Measurements from ENCODE around the gene TPP1. TPM values are rescaled to one million over a fixed set of nuclear protein-coding genes. Genes with fewer than 3 reads are reported as not detected.

The TPP1 gene
- polyA plus RNA-seq, 1 experiment, result 77.6 TPM

DNA sequence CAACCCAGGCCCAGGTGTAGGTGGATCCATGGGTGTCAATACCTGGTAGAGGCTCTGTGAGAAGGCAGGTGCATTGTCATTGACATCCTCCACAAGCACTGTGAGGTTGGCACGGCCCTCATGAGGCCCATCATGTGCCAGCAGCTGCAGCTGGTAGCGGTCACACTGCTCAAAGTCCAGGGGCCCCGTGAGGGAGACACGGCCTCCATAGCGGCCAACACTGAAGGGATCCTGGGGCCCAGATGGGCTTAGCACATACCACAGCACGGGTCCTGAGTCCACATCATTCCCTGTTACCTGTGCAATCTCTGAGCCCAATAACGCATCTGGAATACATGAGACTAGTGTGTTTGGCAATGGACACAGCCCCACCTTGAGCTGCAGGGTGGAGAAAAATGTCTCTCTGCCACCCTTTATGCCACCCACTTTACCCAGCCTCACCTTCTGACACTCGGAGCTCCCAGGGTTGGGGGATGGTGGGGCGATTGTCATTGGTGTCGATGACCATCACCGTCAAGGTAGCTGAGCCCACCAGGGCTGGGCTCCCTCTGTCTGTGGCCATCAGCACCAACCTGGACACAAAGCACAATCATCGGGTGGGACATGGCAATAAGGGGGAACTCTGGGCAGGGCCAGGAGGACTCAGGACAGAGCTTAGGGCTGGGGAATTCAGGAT is 6.1 kb upstream of the TPP1 start:
- Histone ChIP-seq H3K4me3 (ENCODE audit: low read depth, low read length) (no peak overlapping the region), H3K36me3 (ENCODE audit: control insufficient read depth, insufficient read depth, low read length) (peaks cover 5% of the 10 kb centered on the region), H3K27me3 (ENCODE audit: control insufficient read depth, insufficient read depth, low read length) (no peaks in the 10 kb centered on the region)
- CTCF ChIA-PET, result interaction anchor here (0.9 kb wide), 1 partner anchor 93 kb away, joined by 3 read pairs; no protein-coding TSS in a partner anchor
- DNase-seq (ENCODE audit: low read depth), result no peak
- POLR2A ChIA-PET, result no interaction called here
- TF ChIP-seq, protein P1, sequence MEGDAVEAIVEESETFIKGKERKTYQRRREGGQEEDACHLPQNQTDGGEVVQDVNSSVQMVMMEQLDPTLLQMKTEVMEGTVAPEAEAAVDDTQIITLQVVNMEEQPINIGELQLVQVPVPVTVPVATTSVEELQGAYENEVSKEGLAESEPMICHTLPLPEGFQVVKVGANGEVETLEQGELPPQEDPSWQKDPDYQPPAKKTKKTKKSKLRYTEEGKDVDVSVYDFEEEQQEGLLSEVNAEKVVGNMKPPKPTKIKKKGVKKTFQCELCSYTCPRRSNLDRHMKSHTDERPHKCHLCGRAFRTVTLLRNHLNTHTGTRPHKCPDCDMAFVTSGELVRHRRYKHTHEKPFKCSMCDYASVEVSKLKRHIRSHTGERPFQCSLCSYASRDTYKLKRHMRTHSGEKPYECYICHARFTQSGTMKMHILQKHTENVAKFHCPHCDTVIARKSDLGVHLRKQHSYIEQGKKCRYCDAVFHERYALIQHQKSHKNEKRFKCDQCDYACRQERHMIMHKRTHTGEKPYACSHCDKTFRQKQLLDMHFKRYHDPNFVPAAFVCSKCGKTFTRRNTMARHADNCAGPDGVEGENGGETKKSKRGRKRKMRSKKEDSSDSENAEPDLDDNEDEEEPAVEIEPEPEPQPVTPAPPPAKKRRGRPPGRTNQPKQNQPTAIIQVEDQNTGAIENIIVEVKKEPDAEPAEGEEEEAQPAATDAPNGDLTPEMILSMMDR (IDR thresholded peaks at IDR 0.05; ENCODE audit: insufficient read depth, low read depth, low read length), result no peak

DNA sequence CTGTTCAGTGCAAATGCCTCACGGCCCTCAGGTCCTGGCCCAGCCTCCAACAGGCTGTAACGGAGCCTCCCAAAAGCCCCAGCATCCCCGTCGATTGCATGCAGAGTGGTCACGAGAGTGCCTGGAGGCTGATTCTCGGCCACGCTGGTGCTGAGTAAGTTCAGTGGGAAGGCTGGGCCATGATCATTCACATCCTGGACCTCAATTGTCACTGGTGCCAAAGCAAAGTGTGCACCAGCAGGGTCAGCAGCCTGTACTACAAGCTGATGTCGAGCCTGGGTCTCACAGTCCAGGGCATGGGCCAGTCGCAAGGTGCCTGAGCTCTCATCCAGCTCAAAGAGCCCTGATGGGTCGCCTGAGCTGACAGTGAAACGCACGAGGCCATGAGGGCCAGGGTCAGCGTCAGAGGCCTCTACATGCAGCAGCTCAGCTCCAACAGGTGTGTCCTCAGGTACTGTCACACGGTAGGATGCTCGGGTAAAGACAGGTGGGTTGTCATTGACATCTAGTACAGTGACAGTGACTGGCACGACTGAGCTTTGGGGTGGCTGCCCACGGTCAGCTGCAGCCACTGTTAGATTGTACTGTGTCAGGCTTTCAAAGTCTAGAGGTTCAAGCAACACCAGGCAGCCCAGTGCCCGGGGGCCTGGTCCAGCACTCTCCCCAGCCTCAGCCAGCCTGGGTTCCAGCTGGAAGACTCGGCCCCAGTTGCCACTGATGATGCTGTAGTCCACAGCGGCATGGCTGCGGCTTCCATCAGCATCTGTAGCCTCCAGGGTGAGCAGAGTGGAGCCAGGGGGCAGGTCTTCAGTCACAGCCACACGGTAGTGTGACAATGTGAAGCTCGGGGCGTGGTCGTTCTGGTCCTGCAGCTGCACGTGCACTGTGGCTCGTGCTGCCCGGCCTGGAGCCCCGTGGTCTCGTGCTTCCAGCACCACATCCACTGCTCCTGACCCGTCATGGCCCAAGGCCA is 4.5 kb upstream of the TPP1 start:
- H3K27me3 ChIP-seq (ENCODE audit: control insufficient read depth, insufficient read depth, low read length), result no peaks in the 10 kb centered on the region
- no peak overlapping the region for H3K4me3 ChIP-seq (ENCODE audit: low read depth, low read length)
- H3K36me3 ChIP-seq (ENCODE audit: control insufficient read depth, insufficient read depth, low read length), result peaks cover 3% of the 10 kb centered on the region
- ChIA-PET POLR2A (no interaction called here), CTCF (interaction anchor here (0.9 to 1.1 kb wide), 2 partner anchors 11 to 23 kb away, joined by 3 read pairs; no protein-coding TSS in a partner anchor)
- no peak for DNase-seq (ENCODE audit: low read depth)
- TF ChIP-seq, protein P1 (IDR thresholded peaks at IDR 0.05; ENCODE audit: insufficient read depth, low read depth, low read length), result no peak

DNA sequence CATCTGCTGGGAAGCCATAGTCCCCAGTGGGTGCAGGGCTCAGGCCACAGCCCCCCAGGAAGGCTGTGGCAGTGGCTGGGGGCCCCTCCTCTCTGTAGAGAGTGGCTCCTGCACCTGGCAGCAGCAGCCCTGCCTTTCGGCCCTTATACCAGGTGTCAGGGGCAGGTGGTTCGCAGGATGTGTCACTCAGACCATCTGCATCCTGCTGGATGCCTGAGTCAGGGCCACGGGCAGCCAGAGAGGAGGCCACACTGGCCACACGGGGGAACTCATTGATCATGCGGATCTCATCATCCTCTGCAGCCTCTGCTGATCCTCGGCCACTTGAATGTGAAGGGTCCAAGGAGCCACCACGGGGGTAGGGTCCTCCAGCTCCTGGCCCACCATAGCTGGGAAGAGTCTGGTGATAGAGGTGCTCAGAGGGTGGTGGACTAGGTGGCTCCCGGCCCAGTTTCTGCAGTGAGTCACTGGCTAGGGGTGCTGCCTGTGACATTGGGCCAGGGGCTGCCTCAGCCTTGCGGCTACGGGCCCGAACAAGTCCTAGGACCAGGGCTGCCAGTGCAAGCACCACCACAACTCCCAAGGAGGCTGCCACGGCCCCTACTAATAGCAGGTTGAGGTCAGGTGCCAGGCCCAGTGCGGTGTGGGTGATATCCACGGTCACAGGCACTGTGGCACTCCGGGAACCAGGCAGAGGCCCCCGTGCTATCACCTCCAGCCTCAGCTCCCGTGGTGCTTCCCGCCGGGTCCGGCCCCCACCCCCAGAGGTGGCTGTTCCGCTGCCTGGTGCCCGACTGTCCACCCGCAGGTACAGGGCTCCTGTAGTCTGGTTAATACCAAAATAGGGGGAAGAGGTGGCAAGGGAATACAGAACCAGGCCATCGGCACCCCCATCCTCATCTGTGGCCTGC is 3.3 kb upstream of the TPP1 start:
- no peaks in the 10 kb centered on the region for H3K27me3 ChIP-seq (ENCODE audit: control insufficient read depth, insufficient read depth, low read length)
- POLR2A ChIA-PET, result no interaction called here
- TF ChIP-seq, protein P1 (IDR thresholded peaks at IDR 0.05; ENCODE audit: insufficient read depth, low read depth, low read length), result no peak
- peaks cover 3% of the 10 kb centered on the region for H3K36me3 ChIP-seq (ENCODE audit: control insufficient read depth, insufficient read depth, low read length)
- DNase-seq (ENCODE audit: low read depth), result no peak
- CTCF ChIA-PET, result interaction anchor here (0.6 to 1.3 kb wide), 3 partner anchors 24 to 307 kb away, joined by 3 to 5 read pairs (median 3); partner anchors contain the start of gene MRPL17
- H3K4me3 ChIP-seq (ENCODE audit: low read depth, low read length), result no peak overlapping the region

DNA sequence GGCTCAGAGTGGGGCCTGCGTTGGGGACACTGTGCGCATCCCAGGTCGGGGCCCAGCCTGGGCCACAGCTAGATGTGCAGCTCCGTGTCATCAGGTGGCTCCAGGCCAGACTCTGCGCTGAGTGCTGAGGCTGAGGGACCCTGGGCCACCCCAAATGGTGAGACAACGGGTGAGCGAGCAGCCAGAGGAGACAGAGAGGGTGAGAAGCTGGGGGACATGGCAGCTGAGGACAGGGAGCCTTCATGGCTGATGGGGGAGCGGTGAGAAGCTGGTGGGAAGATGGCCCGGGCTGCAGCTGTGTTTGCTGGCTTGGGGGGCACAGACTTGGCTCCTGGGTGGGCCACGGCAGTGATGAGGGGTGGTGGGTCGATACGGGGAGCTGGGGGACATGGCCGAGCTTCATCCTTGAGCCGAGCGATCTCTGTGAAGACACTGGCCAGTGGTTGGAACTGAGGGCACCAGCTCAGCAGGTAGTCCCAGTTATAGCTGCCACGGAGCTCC is 2.5 kb upstream of the TPP1 start:
- ChIA-PET CTCF (interaction anchor here (0.6 to 1.3 kb wide), 2 partner anchors 62 to 306 kb away, joined by 3 to 5 read pairs; partner anchors contain the start of gene MRPL17), POLR2A (no interaction called here)
- DNase-seq (ENCODE audit: low read depth), result no peak
- H3K36me3 ChIP-seq (ENCODE audit: control insufficient read depth, insufficient read depth, low read length), result peaks cover 5% of the 10 kb centered on the region
- no peak overlapping the region for H3K4me3 ChIP-seq (ENCODE audit: low read depth, low read length)
- TF ChIP-seq, protein P1 (IDR thresholded peaks at IDR 0.05; ENCODE audit: insufficient read depth, low read depth, low read length), result no peak
- no peaks in the 10 kb centered on the region for H3K27me3 ChIP-seq (ENCODE audit: control insufficient read depth, insufficient read depth, low read length)
